ENCODE data around the gene RAG2. TPM values are rescaled to one million over a fixed set of nuclear protein-coding genes. Genes with fewer than 3 reads are reported as not detected.

Gene RAG2
- polyA plus RNA-seq, 1 donor: 0.52 TPM

- no peak for DNase-seq
Observed at GRCh38 chr11:36550385-36551115, 47.5 kb downstream of the RAG2 start.

Other genes with a start within 250 kb of the RAG2 start
- gene TRAF6, start 88.0 kb downstream of the RAG2 start, polyA plus RNA-seq (ENCODE audit: insufficient read length): 19.2 TPM
- gene RAG1, start 30.2 kb downstream of the RAG2 start, polyA plus RNA-seq (ENCODE audit: insufficient read length): 2.8 TPM
- 54.7 TPM for gene IFTAP, start 3.7 kb downstream of the RAG2 start, polyA plus RNA-seq (ENCODE audit: insufficient read length)